Fibroblast of villous mesenchyme (primary cell): Measurements from ENCODE around the gene LACC1. TPM values are rescaled to one million over a fixed set of nuclear protein-coding genes. Genes with fewer than 3 reads are reported as not detected.

Experiments used
- DNase-seq: peaks from one replicate; pipeline ENCODE4 v3.0.0-alpha.2; 2010; ENCODE audit warnings: low read depth
- H3K4me3 ChIP-seq: 2 replicates; pipeline ENCODE4 v1.5.1; 2011; ENCODE audit warnings: low read depth, mild to moderate bottlenecking, low read length
- CTCF ChIP-seq: IDR thresholded peaks from 2 replicates; pipeline ENCODE4 v1.5.1; 2012; ENCODE audit warnings: low read depth, mild to moderate bottlenecking, low read length; ENCODE audit not compliant: insufficient read depth
- total RNA-seq: library from RNA; depleted of rRNA; stranded (reverse); fragments of >200 nt; gene quantifications from 2 replicates; pipeline ENCODE4 v1.2.3, GENCODE V29; 2012

Gene LACC1
- 7.7 and 9.1 TPM in 2 replicates for total RNA-seq

GRCh38 chr13:43879755-43880181 lies at the start of gene LACC1:
Gene LACC1, plus strand, starts transcription at chr13:43879904. Its CDS starts 1,082 bp downstream, at chr13:43880986.
- no peak for DNase-seq
- H3K4me3 ChIP-seq: peak within 1 kb of the TSS; percentile 86
- TF ChIP-seq CTCF: no peak

- peak overlapping the region; percentile 31 for H3K4me3 ChIP-seq
- DNase-seq: peak; percentile 93
- no peak for TF ChIP-seq CTCF
Observed at GRCh38 chr13:43830497-43830881, 49.2 kb upstream of the LACC1 start.

GRCh38 chr13:43831088-43831487 lies 48.6 kb upstream of the LACC1 start:
- peak; percentile 63 for DNase-seq
- TF ChIP-seq CTCF: no peak
- H3K4me3 ChIP-seq: no peak overlapping the region

GRCh38 chr13:43835701-43836100 lies 44.0 kb upstream of the LACC1 start:
- no peak for TF ChIP-seq CTCF
- peak; percentile 78 for DNase-seq

GRCh38 chr13:43838909-43839308 lies 40.8 kb upstream of the LACC1 start:
- H3K4me3 ChIP-seq: no peak overlapping the region
- peak; percentile 86 for DNase-seq
- no peak for TF ChIP-seq CTCF

More at GRCh38 chr13:43835701-43836100, 44.0 kb upstream of the LACC1 start:
- H3K4me3 ChIP-seq: no peak overlapping the region

- no peak overlapping the region for H3K4me3 ChIP-seq
- no peak for TF ChIP-seq CTCF
- peak; percentile 87 for DNase-seq
Observed at GRCh38 chr13:43846496-43847158, 33.1 kb upstream of the LACC1 start.
